Right atrium auricular region (tissue), 2 donors: Measurements from ENCODE around the gene GSTA2. TPM values are rescaled to one million over a fixed set of nuclear protein-coding genes. Genes with fewer than 3 reads are reported as not detected.

Experiments used
- DNase-seq: peaks from one replicate; pipeline ENCODE4 v3.0.0-alpha.2; 2019; ENCODE audit warnings: low spot score
- H3K27ac ChIP-seq, 2 donors: fragments of 200-600 bp; sonication (generic); 1 replicate in 1 of 2; 2 replicates in 1 of 2; pipeline ENCODE4 v1.5.1; 2016 to 2019
- H3K27me3 ChIP-seq, 2 donors: fragments of 200-600 bp; sonication (generic); one replicate each; pipeline versions ENCODE4 v1.5.1 to v1.6.0; 2017 to 2019
- H3K36me3 ChIP-seq: fragments of 200-600 bp; sonication (generic); one replicate; pipeline ENCODE4 v1.5.1; 2016
- H3K4me1 ChIP-seq, 2 donors: fragments of 200-600 bp; sonication (generic); one replicate each; pipeline versions ENCODE4 v1.5.1 to v1.6.0; 2017 to 2019
- H3K4me3 ChIP-seq, 2 donors: fragments of 200-600 bp; sonication (generic); 1 replicate in 1 of 2; 2 replicates in 1 of 2; pipeline ENCODE4 v1.5.1; 2017 to 2019; ENCODE audit warnings: mild to moderate bottlenecking in 1 of 2, moderate library complexity in 1 of 2
- H3K9me3 ChIP-seq, 2 donors: fragments of 200-600 bp; sonication (generic); one replicate each; pipeline ENCODE4 v1.5.1; 2019
- CTCF ChIP-seq, 2 donors: fragments of 200-600 bp; sonication (generic); IDR thresholded peaks; one replicate each; pipeline ENCODE4 v1.5.1; 2019; ENCODE audit warnings: antibody characterized with exemption in 2 of 2
- total RNA-seq, 2 donors: library from RNA; depleted of rRNA; stranded (reverse); fragments of >200 nt; gene quantifications; one replicate each; pipeline ENCODE4 v1.1.0, GENCODE V29; 2016

Gene GSTA2
- total RNA-seq, 2 donors from 2014 or later: not detected

GRCh38 chr6:52733172-52733571 is 30.1 kb downstream of the GSTA2 start:
- Histone ChIP-seq H3K27ac (no peak overlapping the region), H3K9me3 (no peaks in the 10 kb centered on the region), H3K4me3 (no peak overlapping the region), H3K27me3 (no peaks in the 10 kb centered on the region), H3K36me3 (no peaks in the 10 kb centered on the region), H3K4me1 (no peaks in the 10 kb centered on the region)
- no peak for DNase-seq
- TF ChIP-seq CTCF (IDR thresholded peaks at IDR 0.05): no peak

- no peaks in the 10 kb centered on the region for H3K9me3 ChIP-seq
- DNase-seq: no peak
- no peak for TF ChIP-seq CTCF (IDR thresholded peaks at IDR 0.05)
Observed at GRCh38 chr6:52731719-52732118, 31.6 kb downstream of the GSTA2 start.

GRCh38 chr6:52729576-52729975 is 33.7 kb downstream of the GSTA2 start:
- TF ChIP-seq CTCF (IDR thresholded peaks at IDR 0.05): no peak
- H3K9me3 ChIP-seq: no peaks in the 10 kb centered on the region
- H3K36me3 ChIP-seq: no peaks in the 10 kb centered on the region
- no peaks in the 10 kb centered on the region for H3K4me1 ChIP-seq
- no peaks in the 10 kb centered on the region for H3K27me3 ChIP-seq
- H3K4me3 ChIP-seq: no peak overlapping the region
- no peak overlapping the region for H3K27ac ChIP-seq
- DNase-seq: no peak

More at GRCh38 chr6:52731719-52732118, 31.6 kb downstream of the GSTA2 start:
- H3K27ac ChIP-seq: no peak overlapping the region
- no peaks in the 10 kb centered on the region for H3K36me3 ChIP-seq
- no peak overlapping the region for H3K4me3 ChIP-seq
- H3K4me1 ChIP-seq: no peaks in the 10 kb centered on the region
- H3K27me3 ChIP-seq: no peaks in the 10 kb centered on the region

- Histone ChIP-seq H3K9me3 (no peaks in the 10 kb centered on the region), H3K4me3 (no peak overlapping the region), H3K4me1 (no peaks in the 10 kb centered on the region), H3K36me3 (no peaks in the 10 kb centered on the region), H3K27me3 (no peaks in the 10 kb centered on the region), H3K27ac (no peak overlapping the region)
- no peak for DNase-seq
- TF ChIP-seq CTCF (IDR thresholded peaks at IDR 0.05): no peak
Observed at GRCh38 chr6:52728394-52728793, 34.9 kb downstream of the GSTA2 start.

- no peaks in the 10 kb centered on the region for H3K4me1 ChIP-seq
- H3K27ac ChIP-seq: no peak overlapping the region
- H3K4me3 ChIP-seq: no peak overlapping the region
- no peaks in the 10 kb centered on the region for H3K27me3 ChIP-seq
- no peaks in the 10 kb centered on the region for H3K36me3 ChIP-seq
- no peaks in the 10 kb centered on the region for H3K9me3 ChIP-seq
- no peak for DNase-seq
- TF ChIP-seq CTCF (IDR thresholded peaks at IDR 0.05): no peak
Observed at GRCh38 chr6:52727908-52728307, 35.4 kb downstream of the GSTA2 start.

- no peaks in the 10 kb centered on the region for H3K9me3 ChIP-seq
- no peak for TF ChIP-seq CTCF (IDR thresholded peaks at IDR 0.05)
- H3K4me3 ChIP-seq: no peak overlapping the region
- no peak overlapping the region for H3K27ac ChIP-seq
- H3K36me3 ChIP-seq: no peaks in the 10 kb centered on the region
- DNase-seq: no peak
- no peaks in the 10 kb centered on the region for H3K4me1 ChIP-seq
- no peaks in the 10 kb centered on the region for H3K27me3 ChIP-seq
Observed at GRCh38 chr6:52726741-52727535, 36.3 kb downstream of the GSTA2 start.
